Ovary (tissue), 3 donors: ENCODE data around the gene NDC80.

Experiments used
- CTCF ChIP-seq, 3 donors: fragments of 450-650 bp in 2 of 3; fragments of 200-600 bp in 1 of 3; IDR thresholded peaks; one replicate each; pipeline versions ENCODE4 v1.5.1 to v1.8.0; 2016 to 2022; ENCODE audit warnings: antibody characterized with exemption in 3 of 3, mild to moderate bottlenecking in 1 of 3
- EP300 ChIP-seq: sonication (generic); formaldehyde crosslinking; IDR thresholded peaks from one replicate; pipeline ENCODE4 v1.6.1; 2017; ENCODE audit warnings: antibody characterized with exemption
- POLR2A ChIP-seq: fragments of 450-650 bp; IDR thresholded peaks from one replicate; pipeline ENCODE4 v1.6.1; 2017; ENCODE audit warnings: antibody characterized with exemption, mild to moderate bottlenecking, moderate library complexity
- donor health status: DM: no; HTN: no; CAD: no.

- TF ChIP-seq CTCF (IDR thresholded peaks at IDR 0.05) (no peak), POLR2A (no peak), EP300 (no peak)
Measured at GRCh38 chr18:2559249-2559648, 12.1 kb upstream of the NDC80 start.
